Measurements from ENCODE around the gene TMC5.

DNA sequence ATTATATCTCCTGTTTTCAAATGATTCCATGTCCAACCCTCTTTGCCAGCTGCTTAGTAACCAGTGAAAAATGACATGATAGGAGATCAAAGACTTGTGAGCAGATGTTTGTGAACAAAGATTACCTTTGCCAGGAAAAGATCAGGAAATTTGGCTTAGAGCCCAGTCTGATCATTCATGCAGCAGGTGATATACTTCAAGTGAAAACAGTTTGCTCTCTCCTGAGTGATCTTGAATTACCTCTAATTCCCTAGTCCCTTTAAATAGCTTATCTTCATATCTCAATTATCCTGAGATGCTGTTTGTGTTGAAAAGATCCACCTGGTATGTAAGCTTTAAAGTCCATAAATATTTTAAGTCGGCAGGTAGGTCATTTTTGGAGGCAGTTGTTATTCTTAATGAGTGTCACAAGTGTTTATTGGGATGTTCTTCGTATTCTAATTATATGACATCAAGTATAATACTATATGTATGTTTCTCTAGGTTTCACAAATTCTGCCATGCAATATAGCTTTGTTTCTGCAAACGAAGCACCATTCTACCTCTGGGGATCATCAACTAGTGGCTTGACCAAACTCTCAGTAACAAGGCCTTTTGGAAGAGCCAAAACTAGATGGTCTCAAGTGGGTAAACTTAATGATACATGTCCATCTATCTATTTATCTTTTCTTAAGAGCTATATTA, 124.6 kb downstream of the TMC5 start:
- TF ChIP-seq, protein P1, sequence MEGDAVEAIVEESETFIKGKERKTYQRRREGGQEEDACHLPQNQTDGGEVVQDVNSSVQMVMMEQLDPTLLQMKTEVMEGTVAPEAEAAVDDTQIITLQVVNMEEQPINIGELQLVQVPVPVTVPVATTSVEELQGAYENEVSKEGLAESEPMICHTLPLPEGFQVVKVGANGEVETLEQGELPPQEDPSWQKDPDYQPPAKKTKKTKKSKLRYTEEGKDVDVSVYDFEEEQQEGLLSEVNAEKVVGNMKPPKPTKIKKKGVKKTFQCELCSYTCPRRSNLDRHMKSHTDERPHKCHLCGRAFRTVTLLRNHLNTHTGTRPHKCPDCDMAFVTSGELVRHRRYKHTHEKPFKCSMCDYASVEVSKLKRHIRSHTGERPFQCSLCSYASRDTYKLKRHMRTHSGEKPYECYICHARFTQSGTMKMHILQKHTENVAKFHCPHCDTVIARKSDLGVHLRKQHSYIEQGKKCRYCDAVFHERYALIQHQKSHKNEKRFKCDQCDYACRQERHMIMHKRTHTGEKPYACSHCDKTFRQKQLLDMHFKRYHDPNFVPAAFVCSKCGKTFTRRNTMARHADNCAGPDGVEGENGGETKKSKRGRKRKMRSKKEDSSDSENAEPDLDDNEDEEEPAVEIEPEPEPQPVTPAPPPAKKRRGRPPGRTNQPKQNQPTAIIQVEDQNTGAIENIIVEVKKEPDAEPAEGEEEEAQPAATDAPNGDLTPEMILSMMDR (IDR thresholded peaks at IDR 0.05; ENCODE audit: extremely low read depth in 1 of 2, insufficient read depth in 1 of 2, low read depth in 1 of 2, low read length in 2 of 2): no peak
- TF ChIP-seq POLR2AphosphoS5 (IDR thresholded peaks at IDR 0.05; ENCODE audit: insufficient read depth, low read depth, low read length) (no peak), MYC (IDR thresholded peaks at IDR 0.05; ENCODE audit: low read depth, low read length) (no peak), POLR2A (IDR thresholded peaks at IDR 0.05; ENCODE audit: low read depth, low read length) (no peak), FOS (IDR thresholded peaks at IDR 0.05; ENCODE audit: borderline replicate concordance, insufficient read depth, low read length) (no peak), EZH2 (IDR thresholded peaks at IDR 0.05; ENCODE audit: borderline replicate concordance, low read depth, low read length, severe bottlenecking) (no peak), GATA2 (IDR thresholded peaks at IDR 0.05; ENCODE audit: insufficient read depth, insufficient read length, low read depth, low read length) (no peak)
- TF ChIP-seq, protein P2, sequence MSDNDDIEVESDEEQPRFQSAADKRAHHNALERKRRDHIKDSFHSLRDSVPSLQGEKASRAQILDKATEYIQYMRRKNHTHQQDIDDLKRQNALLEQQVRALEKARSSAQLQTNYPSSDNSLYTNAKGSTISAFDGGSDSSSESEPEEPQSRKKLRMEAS (IDR thresholded peaks at IDR 0.05; ENCODE audit: insufficient read depth, insufficient read length): no peak
